LNCaP clone FGC (cell line): ENCODE measurements around the gene TTC22.

Source experiments
- DNase-seq: peaks from one replicate; pipeline ENCODE4 v3.0.0-alpha.2; 2011; ENCODE audit warnings: low read depth
- H3K4me3 ChIP-seq: 2 replicates; pipeline ENCODE4 v1.5.1; 2011; ENCODE audit warnings: mild to moderate bottlenecking, low read depth, low read length, control low read depth
- TF ChIP-seq, protein P1 (sequence below): IDR thresholded peaks from 2 replicates; pipeline ENCODE4 v1.5.1; 2012; ENCODE audit warnings: mild to moderate bottlenecking; ENCODE audit not compliant: control insufficient read depth, insufficient read depth; ENCODE audit errors: extremely low read depth

Gene TTC22

DNA sequence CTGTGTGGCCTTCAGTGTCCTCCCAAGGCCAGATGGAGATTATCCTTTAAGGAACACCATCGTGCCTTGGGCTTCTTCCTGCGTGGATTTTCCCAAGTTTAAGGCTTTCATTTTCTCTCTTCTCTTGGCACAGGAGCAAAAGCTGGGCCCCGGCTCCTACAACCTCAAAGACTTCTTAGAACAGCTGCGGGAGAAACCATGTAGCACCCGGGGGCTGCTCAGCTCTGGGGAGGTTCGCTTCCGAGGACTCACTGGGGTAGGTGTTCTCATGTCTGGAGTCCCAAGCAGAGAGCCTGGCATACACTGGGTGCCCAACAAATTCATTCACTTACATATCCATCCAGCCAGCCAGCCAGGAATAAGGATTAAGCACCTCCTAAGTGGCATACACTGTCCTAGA lies 6.6 kb upstream of the TTC22 start:
- no peak for DNase-seq
- TF ChIP-seq, protein P1, sequence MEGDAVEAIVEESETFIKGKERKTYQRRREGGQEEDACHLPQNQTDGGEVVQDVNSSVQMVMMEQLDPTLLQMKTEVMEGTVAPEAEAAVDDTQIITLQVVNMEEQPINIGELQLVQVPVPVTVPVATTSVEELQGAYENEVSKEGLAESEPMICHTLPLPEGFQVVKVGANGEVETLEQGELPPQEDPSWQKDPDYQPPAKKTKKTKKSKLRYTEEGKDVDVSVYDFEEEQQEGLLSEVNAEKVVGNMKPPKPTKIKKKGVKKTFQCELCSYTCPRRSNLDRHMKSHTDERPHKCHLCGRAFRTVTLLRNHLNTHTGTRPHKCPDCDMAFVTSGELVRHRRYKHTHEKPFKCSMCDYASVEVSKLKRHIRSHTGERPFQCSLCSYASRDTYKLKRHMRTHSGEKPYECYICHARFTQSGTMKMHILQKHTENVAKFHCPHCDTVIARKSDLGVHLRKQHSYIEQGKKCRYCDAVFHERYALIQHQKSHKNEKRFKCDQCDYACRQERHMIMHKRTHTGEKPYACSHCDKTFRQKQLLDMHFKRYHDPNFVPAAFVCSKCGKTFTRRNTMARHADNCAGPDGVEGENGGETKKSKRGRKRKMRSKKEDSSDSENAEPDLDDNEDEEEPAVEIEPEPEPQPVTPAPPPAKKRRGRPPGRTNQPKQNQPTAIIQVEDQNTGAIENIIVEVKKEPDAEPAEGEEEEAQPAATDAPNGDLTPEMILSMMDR: no peak
- H3K4me3 ChIP-seq: no peak overlapping the region

DNA sequence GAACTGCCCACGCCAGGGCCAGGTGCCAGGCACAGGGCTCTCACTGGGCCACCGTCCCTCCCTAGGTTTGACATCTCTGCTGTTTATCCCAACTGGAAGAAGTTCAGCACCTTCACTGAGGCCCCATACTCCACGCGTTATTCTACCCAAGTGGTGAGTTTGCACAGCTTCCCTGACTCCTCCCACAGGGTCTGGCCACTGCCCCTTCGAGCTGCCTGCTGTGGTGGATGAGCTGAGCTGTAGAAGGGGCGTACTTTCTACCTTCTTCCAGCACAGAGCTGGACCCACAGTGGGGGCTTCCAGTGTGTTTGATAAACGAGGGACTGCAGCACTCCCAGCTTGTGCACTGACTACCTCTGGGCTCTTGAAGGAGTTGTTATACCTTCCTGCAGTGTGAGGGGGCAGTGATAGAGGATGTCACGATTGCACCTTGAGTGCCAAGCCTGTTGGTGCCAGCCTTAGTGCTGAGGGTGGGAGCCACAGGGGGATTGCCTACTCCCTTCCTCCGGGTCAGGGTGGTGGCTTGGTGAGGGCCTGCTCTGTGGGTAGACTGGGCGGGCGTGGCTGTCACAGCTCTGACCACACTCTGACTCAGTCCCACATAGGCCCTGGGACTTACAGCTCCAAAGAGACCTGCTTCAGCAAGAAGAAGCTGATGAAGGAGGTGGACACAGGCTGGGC lies 5.9 kb upstream of the TTC22 start:
- TF ChIP-seq, protein P1: no peak
- DNase-seq: no peak
- no peak overlapping the region for H3K4me3 ChIP-seq

DNA sequence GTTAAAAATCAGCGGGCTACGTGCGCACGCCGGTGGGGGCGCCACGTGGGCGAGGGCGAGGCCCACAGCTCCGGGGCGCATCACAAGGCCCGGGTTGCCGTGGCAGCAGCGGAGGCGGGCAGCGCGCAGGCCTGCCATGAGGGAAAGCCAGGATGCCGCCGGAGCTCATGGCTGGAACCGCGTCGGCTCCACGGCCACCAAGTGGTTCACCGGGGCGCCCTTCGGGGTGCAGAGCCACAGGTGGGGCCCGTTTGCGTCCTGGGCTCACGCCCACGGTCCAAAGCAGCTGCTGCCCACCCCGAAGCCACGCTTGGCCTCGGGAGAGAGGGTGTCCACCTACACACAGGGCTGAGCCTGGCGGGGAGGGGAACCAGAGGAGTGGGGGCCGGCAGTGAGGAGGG lies 4.9 kb upstream of the TTC22 start:
- TF ChIP-seq, protein P1: no peak
- DNase-seq: no peak
- no peak overlapping the region for H3K4me3 ChIP-seq

DNA sequence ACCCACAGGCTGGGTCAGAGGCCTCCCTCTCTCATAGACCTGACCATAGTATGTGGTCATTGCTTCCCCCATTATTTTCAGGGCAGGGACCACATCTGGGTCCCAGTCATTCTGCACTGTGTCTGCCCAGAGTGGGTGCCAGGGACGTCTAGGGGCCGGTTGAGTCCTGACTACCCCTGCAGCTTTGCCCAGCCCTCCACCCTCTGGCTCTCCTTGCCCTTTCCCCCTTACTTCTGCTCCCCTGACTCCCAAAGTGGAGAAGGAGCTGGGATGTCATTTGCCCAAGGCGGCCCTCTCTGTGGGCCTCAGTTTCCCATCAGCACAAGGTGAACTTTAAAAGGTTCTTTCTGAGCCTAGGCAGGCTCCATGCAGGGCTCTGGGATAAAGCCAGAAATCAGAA lies 4.3 kb upstream of the TTC22 start:
- H3K4me3 ChIP-seq: no peak overlapping the region
- no peak for DNase-seq
- TF ChIP-seq, protein P1: no peak

DNA sequence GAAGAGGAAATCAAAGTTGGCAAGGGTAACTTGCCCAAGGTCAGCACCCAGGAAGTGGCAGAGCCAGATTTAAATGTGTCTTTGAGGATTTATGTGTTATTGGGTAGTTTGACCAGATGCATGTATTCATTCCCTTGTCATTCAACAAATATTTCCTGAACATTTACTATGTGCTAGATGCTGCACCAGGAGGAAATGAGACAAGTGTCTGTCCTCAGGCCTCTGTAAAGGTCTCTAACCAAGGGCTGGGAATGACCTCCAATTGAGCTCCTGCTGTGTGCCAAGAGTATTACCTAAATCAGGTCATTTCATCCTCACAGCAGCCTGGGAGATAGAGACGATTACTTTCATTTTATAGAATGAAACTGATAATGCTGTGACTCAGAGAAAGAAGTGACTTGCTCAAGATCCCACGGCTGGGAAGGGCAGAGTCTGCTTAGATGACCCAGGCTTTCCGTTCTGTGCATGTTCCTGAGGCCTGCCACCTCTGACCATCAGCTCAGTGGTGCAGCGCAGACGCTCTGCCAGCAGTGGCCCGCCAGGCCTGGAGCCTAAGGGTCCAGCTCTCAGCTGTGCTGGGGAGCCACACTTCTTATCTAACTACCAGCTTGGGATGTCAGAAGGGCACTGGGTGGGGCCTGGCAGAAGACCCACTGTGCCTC lies 3.5 kb upstream of the TTC22 start:
- H3K4me3 ChIP-seq: no peak overlapping the region
- TF ChIP-seq, protein P1: no peak
- no peak for DNase-seq

DNA sequence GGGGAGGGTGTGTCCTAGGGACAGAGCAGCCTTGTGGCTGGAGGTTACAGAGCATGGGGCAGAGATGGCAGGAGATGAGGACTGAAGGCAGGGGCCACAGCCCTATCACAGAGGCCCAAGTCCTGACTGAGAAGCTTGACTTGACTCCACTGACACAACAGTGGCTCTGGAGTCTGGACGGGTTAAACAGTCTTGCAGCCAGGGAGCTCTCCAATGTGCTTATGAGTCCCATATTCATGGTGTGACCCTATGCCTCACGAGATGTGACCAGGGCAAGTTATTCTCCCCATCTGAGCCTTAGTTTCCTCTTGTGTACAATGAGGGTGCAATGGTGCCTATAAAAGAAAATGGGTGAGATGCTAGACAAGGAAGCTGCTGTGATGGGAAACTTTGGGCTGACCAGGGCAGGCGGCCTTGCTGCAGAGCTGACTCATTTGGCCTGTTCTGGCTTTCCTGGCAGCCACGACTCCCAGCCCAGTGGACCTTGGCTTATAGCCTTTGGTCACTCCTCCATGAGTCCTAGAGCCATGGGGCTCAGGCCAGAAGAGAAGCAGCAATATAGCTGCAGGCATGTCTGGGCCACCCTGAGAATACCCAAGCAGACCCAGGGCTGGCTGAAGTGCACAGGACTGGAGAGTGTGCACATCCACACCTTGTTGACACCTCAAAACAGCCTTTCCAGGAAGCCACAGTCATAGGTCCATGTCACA lies 2.8 kb upstream of the TTC22 start:
- no peak overlapping the region for H3K4me3 ChIP-seq
- TF ChIP-seq, protein P1: no peak
- DNase-seq: no peak
